Measurements from ENCODE around the gene ATG14.

- no peak for TF ChIP-seq CTCF (IDR thresholded peaks at IDR 0.05; ENCODE audit: low read depth, low read length)
- TF ChIP-seq MAX (IDR thresholded peaks at IDR 0.05; ENCODE audit: low read depth, low read length): no peak
- TF ChIP-seq POLR2A (IDR thresholded peaks at IDR 0.05; ENCODE audit: extremely low read depth, insufficient read length): no peak
- no peak for TF ChIP-seq MYC (IDR thresholded peaks at IDR 0.05; ENCODE audit: low read depth, low read length)
These were observed 40.3 kb upstream of the ATG14 start for GRCh38 chr14:55451950-55452349.

Measured in NB4 (cell line).